RWPE1 (cell line): ENCODE data around the gene ARL8A.
A peak's percentile ranks its signal among the peaks of the same experiment; 100 is the strongest.
"Not testable (repeated sequence)": the region's sequence is repeated elsewhere in the genome, so short reads cannot be mapped to it uniquely, and the experiment has no call there.

Source experiments
- CTCF ChIA-PET: fragments of 350-600 bp; sonication (Branson Sonifier 250); formaldehyde crosslinking; extraction: SDS; loops from one replicate; lab custom pipeline; 2021; lab: Yijun Ruan, JAX
- POLR2A ChIA-PET: fragments of 400-600 bp; formaldehyde crosslinking; extraction: SDS; loops from one replicate; lab custom pipeline; 2020; ENCODE audit warnings: antibody characterized with exemption; ENCODE audit not compliant: low non-redundant PET; lab: Yijun Ruan, JAX
- DNase-seq: peaks from one replicate; pipeline ENCODE4 v3.0.0; 2012; ENCODE audit warnings: low spot score
- H3K27ac ChIP-seq: fragments of 450-650 bp; 2 replicates; pipeline ENCODE4 v1.5.1; 2017
- TF ChIP-seq, protein P1 (sequence below): fragments of 450-650 bp; conservative IDR thresholded peaks from 2 replicates; pipeline ENCODE4 v1.5.1; 2017; ENCODE audit warnings: low read depth, mild to moderate bottlenecking

Gene ARL8A

GRCh38 chr1:202117898-202118371 lies 26.6 kb downstream of the ARL8A start:
- POLR2A ChIA-PET: interaction anchor here (1.1 kb wide), 1 partner anchor 108 kb away, joined by 7 read pairs; the partner anchor contains the start of gene ELF3
- H3K27ac ChIP-seq: peak overlapping the region; percentile 36
- DNase-seq: no peak
- TF ChIP-seq, protein P1, sequence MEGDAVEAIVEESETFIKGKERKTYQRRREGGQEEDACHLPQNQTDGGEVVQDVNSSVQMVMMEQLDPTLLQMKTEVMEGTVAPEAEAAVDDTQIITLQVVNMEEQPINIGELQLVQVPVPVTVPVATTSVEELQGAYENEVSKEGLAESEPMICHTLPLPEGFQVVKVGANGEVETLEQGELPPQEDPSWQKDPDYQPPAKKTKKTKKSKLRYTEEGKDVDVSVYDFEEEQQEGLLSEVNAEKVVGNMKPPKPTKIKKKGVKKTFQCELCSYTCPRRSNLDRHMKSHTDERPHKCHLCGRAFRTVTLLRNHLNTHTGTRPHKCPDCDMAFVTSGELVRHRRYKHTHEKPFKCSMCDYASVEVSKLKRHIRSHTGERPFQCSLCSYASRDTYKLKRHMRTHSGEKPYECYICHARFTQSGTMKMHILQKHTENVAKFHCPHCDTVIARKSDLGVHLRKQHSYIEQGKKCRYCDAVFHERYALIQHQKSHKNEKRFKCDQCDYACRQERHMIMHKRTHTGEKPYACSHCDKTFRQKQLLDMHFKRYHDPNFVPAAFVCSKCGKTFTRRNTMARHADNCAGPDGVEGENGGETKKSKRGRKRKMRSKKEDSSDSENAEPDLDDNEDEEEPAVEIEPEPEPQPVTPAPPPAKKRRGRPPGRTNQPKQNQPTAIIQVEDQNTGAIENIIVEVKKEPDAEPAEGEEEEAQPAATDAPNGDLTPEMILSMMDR: no peak
- CTCF ChIA-PET: interaction anchor here (0.5 to 7.8 kb wide), 15 partner anchors 9 to 563 kb away, joined by 3 to 114 read pairs (median 4); partner anchors contain the start of gene ELF3

DNA sequence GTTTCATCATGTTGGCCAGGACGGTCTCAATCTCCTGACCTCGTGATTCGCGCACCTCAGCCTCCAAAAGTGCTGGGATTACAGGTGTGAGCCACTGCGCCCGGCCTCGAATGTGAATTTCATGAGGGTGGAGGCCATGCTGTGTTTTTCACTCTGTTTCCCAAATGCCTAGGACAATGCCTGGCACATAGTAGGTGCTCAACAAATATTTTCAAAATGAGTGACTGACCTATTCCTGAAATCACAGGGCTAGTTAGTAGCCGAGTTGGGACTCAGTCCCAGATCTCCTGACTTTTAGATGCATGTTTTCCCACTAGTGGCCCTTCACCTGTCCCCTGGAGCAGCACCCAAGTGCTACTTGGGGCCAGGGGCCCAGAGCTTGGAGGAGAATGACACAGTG lies 28.2 kb downstream of the ARL8A start:
- POLR2A ChIA-PET: no interaction called here
- H3K27ac ChIP-seq: no peak overlapping the region
- no peak for DNase-seq
- TF ChIP-seq, protein P1: no peak
- CTCF ChIA-PET: interaction anchor here (0.6 to 7.8 kb wide), 5 partner anchors 63 to 117 kb away, joined by 3 to 114 read pairs (median 4); partner anchors contain the start of gene ELF3

- CTCF ChIA-PET: interaction anchor here (1.3 to 2.5 kb wide), 6 partner anchors 21 to 218 kb away, joined by 4 to 11 read pairs (median 6); partner anchors contain the start of gene ELF3
- DNase-seq: no peak
- H3K27ac ChIP-seq: peak overlapping the region; percentile 72
These were observed 30.7 kb downstream of the ARL8A start for GRCh38 chr1:202113690-202114300.

DNA sequence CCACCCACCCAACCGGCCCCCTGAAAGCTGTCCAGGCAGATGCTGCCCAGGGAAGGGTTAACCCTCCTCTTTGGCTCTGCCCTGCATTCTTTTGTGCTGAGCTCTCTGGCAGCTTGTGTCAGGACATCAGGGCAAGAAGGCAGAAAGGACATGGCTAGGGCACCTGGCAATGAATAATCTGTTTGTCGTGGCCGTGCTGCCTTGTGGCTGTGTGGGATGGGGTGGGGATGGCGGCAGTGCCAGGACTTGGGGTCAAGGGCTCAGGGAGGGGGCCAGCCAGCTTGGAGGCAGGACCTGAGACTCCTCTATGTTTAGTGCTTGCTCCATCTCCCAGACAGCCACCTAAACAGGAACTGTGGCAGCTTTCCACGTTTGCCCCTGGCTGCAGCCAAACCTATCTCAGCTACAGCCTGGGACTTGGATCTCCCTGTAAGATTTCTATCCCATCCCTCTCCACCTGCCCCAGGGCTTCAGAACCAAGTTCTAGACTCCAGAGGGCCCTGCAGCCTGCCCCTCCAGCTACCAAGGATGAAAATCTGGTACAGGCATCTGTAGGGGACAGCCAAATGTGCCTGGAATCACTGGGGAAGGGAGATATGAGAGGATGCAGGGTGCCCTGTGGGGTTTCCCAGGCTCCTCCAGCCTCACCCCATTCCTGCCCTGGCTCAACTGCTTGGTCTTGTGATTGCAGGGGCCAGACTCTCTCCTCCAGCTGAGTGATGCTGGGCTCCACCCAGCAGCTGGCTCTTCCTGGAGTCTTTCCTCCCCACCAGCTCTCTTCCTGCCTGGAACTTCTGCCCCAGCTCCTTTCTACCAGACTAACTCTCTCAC lies 31.5 kb downstream of the ARL8A start:
- TF ChIP-seq, protein P1: no peak
- peak overlapping the region; percentile 72 for H3K27ac ChIP-seq
- ChIA-PET POLR2A (interaction anchor here (0.6 to 1.6 kb wide), 3 partner anchors 10 to 103 kb away, joined by 3 to 10 read pairs (median 5); partner anchors contain the start of gene ELF3), CTCF (interaction anchor here (0.6 to 2.5 kb wide), 12 partner anchors 8 to 1095 kb away, joined by 3 to 11 read pairs (median 4); partner anchors contain the start of gene ELF3)
- no peak for DNase-seq

More at GRCh38 chr1:202113690-202114300, 30.7 kb downstream of the ARL8A start:
- POLR2A ChIA-PET: interaction anchor here (0.8 to 1.6 kb wide), 2 partner anchors 10 to 103 kb away, joined by 3 to 10 read pairs; partner anchors contain the start of gene ELF3
- TF ChIP-seq, protein P1: no peak

DNA sequence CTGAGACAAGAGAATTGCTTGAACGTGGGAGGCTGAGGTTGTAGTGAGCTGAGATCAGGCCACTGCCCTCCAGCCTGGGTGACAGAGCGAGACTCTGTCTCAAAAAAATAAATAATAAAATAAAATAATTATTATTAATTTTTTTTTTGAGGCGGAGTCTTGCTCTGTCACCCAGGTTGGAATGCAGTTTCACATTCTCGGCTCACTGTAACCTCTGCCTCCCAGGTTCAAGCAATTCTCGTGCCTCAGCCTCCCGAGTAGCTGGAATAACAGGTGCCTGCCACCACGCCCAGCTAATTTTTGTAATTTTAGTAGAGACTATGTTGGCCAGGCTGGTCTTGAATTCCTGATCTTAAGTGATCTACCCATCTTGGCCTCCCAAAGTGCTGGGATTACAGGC lies 32.9 kb downstream of the ARL8A start:
- H3K27ac ChIP-seq, POLR2A ChIA-PET, DNase-seq: not testable (repeated sequence)
- CTCF ChIA-PET: interaction anchor here (0.7 to 2.5 kb wide), 2 partner anchors 10 to 23 kb away, joined by 3 to 8 read pairs; no protein-coding TSS in a partner anchor

DNA sequence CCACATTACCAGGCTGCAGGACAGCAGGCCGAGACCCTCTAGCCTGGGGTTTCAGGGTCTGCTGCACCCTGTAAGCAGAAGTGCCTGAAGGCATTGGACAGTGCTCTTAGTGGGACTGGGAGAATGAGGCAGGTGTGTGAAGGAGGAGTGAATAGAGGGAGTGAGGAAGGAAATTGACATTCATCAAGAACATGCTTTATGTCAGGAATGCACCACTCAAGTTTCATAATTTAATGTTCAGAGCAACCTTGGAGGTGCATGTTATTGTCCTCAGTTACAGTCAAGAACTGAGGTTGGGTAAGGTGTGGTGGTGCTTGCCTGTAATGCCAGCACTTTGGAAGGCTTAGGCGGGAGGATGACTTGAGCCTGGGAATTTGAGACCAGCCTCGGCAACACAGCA lies 33.6 kb downstream of the ARL8A start:
- DNase-seq: no peak
- no peak overlapping the region for H3K27ac ChIP-seq
- TF ChIP-seq, protein P1: no peak
- ChIA-PET CTCF (no interaction called here), POLR2A (no interaction called here)
